ENCODE data around the gene PHF21B.
"Not testable (repeated sequence)": the region's sequence is repeated elsewhere in the genome, so short reads cannot be mapped to it uniquely, and the experiment has no call there.

PHF21B gene

GRCh38 chr22:44914026-44914721 lies 95.6 kb downstream of the PHF21B start:
- Histone ChIP-seq H3K4me3 (no peak overlapping the region), H3K27ac (no peak overlapping the region), H3K36me3 (ENCODE audit: insufficient read depth, low read length) (no peaks in the 10 kb centered on the region), H3K9me3 (ENCODE audit: low read depth, low read length) (no peaks in the 10 kb centered on the region), H3K9ac (ENCODE audit: insufficient read length) (no peak overlapping the region)
- DNase-seq (ENCODE audit: low read depth, low spot score), result no peak
- TF ChIP-seq POLR2AphosphoS5 (IDR thresholded peaks at IDR 0.05; ENCODE audit: borderline replicate concordance, low read depth, low read length) (no peak), FOXP2 (optimal IDR thresholded peaks at IDR 0.05; ENCODE audit: control extremely low read depth, extremely low read length, insufficient read depth) (no peak), EZH2 (IDR thresholded peaks at IDR 0.05) (no peak)

- TF ChIP-seq POLR2AphosphoS5 (IDR thresholded peaks at IDR 0.05; ENCODE audit: borderline replicate concordance, low read depth, low read length) (no peak), FOXP2 (optimal IDR thresholded peaks at IDR 0.05; ENCODE audit: control extremely low read depth, extremely low read length, insufficient read depth) (no peak), EZH2 (IDR thresholded peaks at IDR 0.05) (no peak)
- no peak overlapping the region for H3K9ac ChIP-seq (ENCODE audit: insufficient read length)
- H3K9me3 ChIP-seq (ENCODE audit: low read depth, low read length), result no peaks in the 10 kb centered on the region
- DNase-seq (ENCODE audit: low read depth, low spot score), result no peak
- no peak overlapping the region for H3K4me3 ChIP-seq
- H3K36me3 ChIP-seq (ENCODE audit: insufficient read depth, low read length), result no peaks in the 10 kb centered on the region
- no peak overlapping the region for H3K27ac ChIP-seq
Observed at GRCh38 chr22:44913198-44913983, 96.4 kb downstream of the PHF21B start.

- Histone ChIP-seq H3K9me3 (ENCODE audit: low read depth, low read length) (no peaks in the 10 kb centered on the region), H3K4me3 (no peak overlapping the region), H3K9ac (ENCODE audit: insufficient read length) (no peak overlapping the region), H3K36me3 (ENCODE audit: insufficient read depth, low read length) (no peaks in the 10 kb centered on the region), H3K27ac (no peak overlapping the region)
- TF ChIP-seq EZH2 (IDR thresholded peaks at IDR 0.05), result no peak
- TF ChIP-seq FOXP2 (optimal IDR thresholded peaks at IDR 0.05; ENCODE audit: control extremely low read depth, extremely low read length, insufficient read depth), result no peak
- TF ChIP-seq POLR2AphosphoS5 (IDR thresholded peaks at IDR 0.05; ENCODE audit: borderline replicate concordance, low read depth, low read length), result no peak
- no peak for DNase-seq (ENCODE audit: low read depth, low spot score)
Observed at GRCh38 chr22:44909241-44909640, 100.6 kb downstream of the PHF21B start.

- H3K4me3 ChIP-seq, result no peak overlapping the region
- no peaks in the 10 kb centered on the region for H3K9me3 ChIP-seq (ENCODE audit: low read depth, low read length)
- TF ChIP-seq FOXP2 (optimal IDR thresholded peaks at IDR 0.05; ENCODE audit: control extremely low read depth, extremely low read length, insufficient read depth) (no peak), POLR2AphosphoS5 (IDR thresholded peaks at IDR 0.05; ENCODE audit: borderline replicate concordance, low read depth, low read length) (no peak), EZH2 (IDR thresholded peaks at IDR 0.05) (no peak)
- no peak overlapping the region for H3K27ac ChIP-seq
- H3K9ac ChIP-seq (ENCODE audit: insufficient read length), result no peak overlapping the region
- no peak for DNase-seq (ENCODE audit: low read depth, low spot score)
- no peaks in the 10 kb centered on the region for H3K36me3 ChIP-seq (ENCODE audit: insufficient read depth, low read length)
Observed at GRCh38 chr22:44907765-44908737, 101.8 kb downstream of the PHF21B start.

- Histone ChIP-seq H3K4me3 (no peak overlapping the region), H3K9ac (ENCODE audit: insufficient read length) (no peak overlapping the region), H3K36me3 (ENCODE audit: insufficient read depth, low read length) (no peaks in the 10 kb centered on the region), H3K9me3 (ENCODE audit: low read depth, low read length) (no peaks in the 10 kb centered on the region), H3K27ac (no peak overlapping the region)
- no peak for DNase-seq (ENCODE audit: low read depth, low spot score)
- TF ChIP-seq POLR2AphosphoS5 (IDR thresholded peaks at IDR 0.05; ENCODE audit: borderline replicate concordance, low read depth, low read length), result no peak
Observed at GRCh38 chr22:44906999-44907644, 102.7 kb downstream of the PHF21B start.

GRCh38 chr22:44906248-44906936 lies 103.4 kb downstream of the PHF21B start:
- no peak for DNase-seq (ENCODE audit: low read depth, low spot score)
- TF ChIP-seq EZH2 (IDR thresholded peaks at IDR 0.05), result no peak
- no peak for TF ChIP-seq POLR2AphosphoS5 (IDR thresholded peaks at IDR 0.05; ENCODE audit: borderline replicate concordance, low read depth, low read length)
- no peak for TF ChIP-seq FOXP2 (optimal IDR thresholded peaks at IDR 0.05; ENCODE audit: control extremely low read depth, extremely low read length, insufficient read depth)
- no peak overlapping the region for H3K4me3 ChIP-seq
- H3K9me3 ChIP-seq (ENCODE audit: low read depth, low read length), result peaks cover 1% of the 10 kb centered on the region; the same call in 1 of the 2 replicates
- H3K27ac ChIP-seq, result no peak overlapping the region
- H3K9ac ChIP-seq (ENCODE audit: insufficient read length), result no peak overlapping the region
- no peaks in the 10 kb centered on the region for H3K36me3 ChIP-seq (ENCODE audit: insufficient read depth, low read length)

GRCh38 chr22:44904492-44905152 lies 105.2 kb downstream of the PHF21B start:
- not testable (repeated sequence) for DNase-seq (ENCODE audit: low read depth, low spot score); H3K9ac ChIP-seq (ENCODE audit: insufficient read length); H3K9me3 ChIP-seq (ENCODE audit: low read depth, low read length); H3K27ac ChIP-seq; H3K36me3 ChIP-seq (ENCODE audit: insufficient read depth, low read length); H3K4me3 ChIP-seq

GRCh38 chr22:44903164-44903563 lies 106.6 kb downstream of the PHF21B start:
- not testable (repeated sequence) for H3K36me3 ChIP-seq (ENCODE audit: insufficient read depth, low read length); H3K27ac ChIP-seq; DNase-seq (ENCODE audit: low read depth, low spot score); H3K9ac ChIP-seq (ENCODE audit: insufficient read length); H3K4me3 ChIP-seq; H3K9me3 ChIP-seq (ENCODE audit: low read depth, low read length)
